Activated CD8-positive, alpha-beta T cell treated with anti-CD3 and anti-CD28 coated beads, Interleukin-2, amount 10 ng/mL, durations not matched to agents 7 days and 5 days (primary cell): Measurements from ENCODE around the gene UBE2D2. TPM values are rescaled to one million over a fixed set of nuclear protein-coding genes. Genes with fewer than 3 reads are reported as not detected.

Source experiments
- ATAC-seq: fragments of 150-1000 bp; cut with Tn5 transposase; one replicate; pipeline ENCODE4 v1.10.0; 2021; ENCODE audit warnings: moderate library complexity
- CTCF ChIA-PET: fragments of 350-600 bp; sonication (Branson Sonifier 250); formaldehyde crosslinking; loops from one replicate; lab custom pipeline; 2021; ENCODE audit warnings: antibody characterized with exemption; lab: Charles Lee
- POLR2A ChIA-PET: fragments of 350-600 bp; sonication (Branson Sonifier 250); formaldehyde crosslinking; loops from one replicate; lab custom pipeline; 2021; ENCODE audit warnings: antibody characterized with exemption; lab: Charles Lee
- DNase-seq: peaks from one replicate; pipeline ENCODE4 v3.0.0-alpha.2; 2020
- H3K27ac Mint-ChIP-seq: one replicate; pipeline ENCODE4 v1.8.0; 2021; ENCODE audit warnings: mild to moderate bottlenecking, mixed read lengths
- H3K27me3 Mint-ChIP-seq: one replicate; pipeline ENCODE4 v1.8.0; 2021; ENCODE audit warnings: low read depth, mixed read lengths
- H3K36me3 Mint-ChIP-seq: one replicate; pipeline ENCODE4 v1.8.0; 2021; ENCODE audit warnings: low read depth, mixed read lengths
- H3K4me1 Mint-ChIP-seq: one replicate; pipeline ENCODE4 v1.8.0; 2021; ENCODE audit warnings: low read depth, mixed read lengths
- H3K4me3 Mint-ChIP-seq: one replicate; pipeline ENCODE4 v1.8.0; 2021; ENCODE audit warnings: mild to moderate bottlenecking, mixed read lengths
- H3K9me3 Mint-ChIP-seq: one replicate; pipeline ENCODE4 v1.8.0; 2022; ENCODE audit warnings: mixed read lengths; ENCODE audit not compliant: insufficient read depth
- total RNA-seq, 2 experiments: library from RNA; stranded (reverse); gene quantifications; one replicate each; pipeline ENCODE4 v1.2.3, GENCODE V29; 2021

UBE2D2 gene
- total RNA-seq, 2 experiments from 2014 or later = 227 to 232 TPM

DNA sequence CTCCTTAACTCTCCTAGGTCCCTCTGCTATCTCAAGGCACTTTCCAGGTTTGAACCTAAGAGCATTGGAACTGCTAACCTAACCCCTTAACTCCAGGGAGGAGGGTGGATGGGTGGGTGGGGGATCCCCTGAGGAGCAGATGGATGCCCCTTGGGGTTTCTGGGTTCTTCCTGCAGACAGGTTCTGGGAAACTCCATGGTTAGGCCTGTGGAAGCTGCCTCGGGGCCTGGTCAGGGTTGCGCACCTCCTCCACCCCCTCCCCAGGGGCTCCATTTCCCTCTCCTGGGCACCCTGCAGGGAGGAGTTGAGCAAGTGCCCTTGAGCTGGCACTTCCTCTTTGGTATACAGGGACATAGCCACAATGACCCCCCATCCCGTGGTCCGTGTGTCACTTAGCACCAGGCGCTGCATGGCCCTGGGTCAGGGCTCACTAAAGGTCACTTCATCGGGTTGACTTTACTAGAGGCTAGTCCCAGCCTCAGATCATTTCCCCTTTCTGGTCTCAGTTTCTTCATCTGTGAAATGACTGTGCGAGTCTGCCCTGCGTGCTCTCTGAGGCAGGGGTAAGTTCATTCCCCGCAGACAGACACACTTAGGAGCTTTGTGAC lies 103.1 kb downstream of the UBE2D2 start:
- no peak for ATAC-seq
- no peak overlapping the region for H3K4me3 Mint-ChIP-seq
- H3K27ac Mint-ChIP-seq = no peak overlapping the region
- no peaks in the 10 kb centered on the region for H3K36me3 Mint-ChIP-seq
- CTCF ChIA-PET = interaction anchor here (1.1 kb wide), 1 partner anchor 30 kb away, joined by 3 read pairs; no protein-coding TSS in a partner anchor
- peaks cover 29% of the 10 kb centered on the region for H3K4me1 Mint-ChIP-seq
- H3K9me3 Mint-ChIP-seq = no peaks in the 10 kb centered on the region
- H3K27me3 Mint-ChIP-seq = no peaks in the 10 kb centered on the region
- POLR2A ChIA-PET = interaction anchor here (1.5 kb wide), 1 partner anchor 11 kb away, joined by 3 read pairs; no protein-coding TSS in a partner anchor
- DNase-seq = no peak

DNA sequence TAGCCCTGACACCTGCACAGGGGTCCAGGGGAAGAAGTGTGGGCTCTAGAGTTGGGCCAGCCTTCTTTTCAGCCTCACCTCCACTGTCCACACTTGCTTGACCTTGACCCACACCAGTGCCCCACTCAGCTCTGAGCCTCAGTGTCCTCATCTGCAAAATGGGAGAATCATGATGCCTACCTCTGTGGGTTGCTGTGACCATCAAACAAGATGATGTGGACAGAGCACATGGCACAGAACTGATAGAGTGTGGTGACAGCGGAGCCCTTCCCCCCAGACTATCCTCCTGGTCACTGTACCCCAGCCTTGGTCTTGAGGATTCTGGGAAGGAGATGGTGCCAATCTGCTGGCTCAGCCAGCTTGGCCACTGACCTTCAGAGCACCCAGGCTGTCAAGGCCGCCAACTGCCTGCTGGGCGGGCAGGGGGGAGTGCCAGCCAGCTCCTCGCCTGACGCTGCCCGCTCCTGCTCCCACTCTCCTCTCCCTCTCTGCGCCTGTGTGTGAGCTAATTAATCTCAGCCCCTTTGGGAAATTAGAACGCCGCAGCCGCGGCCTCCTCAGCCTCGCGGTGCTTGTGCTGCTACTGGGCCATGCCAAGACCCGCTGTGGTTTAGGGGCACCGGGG lies 103.7 kb downstream of the UBE2D2 start:
- peaks cover 34% of the 10 kb centered on the region for H3K4me1 Mint-ChIP-seq
- DNase-seq = no peak
- POLR2A ChIA-PET = no interaction called here
- H3K4me3 Mint-ChIP-seq = no peak overlapping the region
- no peak for ATAC-seq
- CTCF ChIA-PET = interaction anchor here (1.1 kb wide), 1 partner anchor 31 kb away, joined by 3 read pairs; no protein-coding TSS in a partner anchor
- no peaks in the 10 kb centered on the region for H3K9me3 Mint-ChIP-seq
- H3K36me3 Mint-ChIP-seq = no peaks in the 10 kb centered on the region
- no peaks in the 10 kb centered on the region for H3K27me3 Mint-ChIP-seq
- no peak overlapping the region for H3K27ac Mint-ChIP-seq

DNA sequence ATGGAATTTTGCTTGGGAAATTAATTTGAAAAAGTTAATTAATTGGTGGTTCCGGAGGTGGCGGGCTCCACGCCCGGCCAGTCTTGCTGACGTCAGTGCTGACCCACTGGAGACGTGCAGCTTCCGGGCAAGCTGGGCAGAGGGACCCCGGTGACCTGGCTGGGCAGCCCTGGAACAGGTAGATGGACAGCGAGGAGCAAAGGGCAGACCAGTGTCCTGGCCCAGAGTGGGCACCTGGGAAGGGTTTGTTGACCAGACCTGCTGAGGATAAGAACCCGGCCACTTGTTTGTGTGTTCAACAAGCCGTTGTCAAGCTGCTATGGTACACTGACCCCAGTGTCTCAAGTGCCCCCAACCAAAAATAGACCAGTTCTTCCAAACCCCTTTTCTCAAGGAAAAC lies 104.5 kb downstream of the UBE2D2 start:
- Mint-ChIP-seq H3K4me3 (no peak overlapping the region), H3K9me3 (no peaks in the 10 kb centered on the region), H3K4me1 (peaks cover 42% of the 10 kb centered on the region), H3K36me3 (no peaks in the 10 kb centered on the region), H3K27ac (no peak overlapping the region), H3K27me3 (no peaks in the 10 kb centered on the region)
- ATAC-seq = no peak
- no peak for DNase-seq
- CTCF ChIA-PET = interaction anchor here (8.5 kb wide), 1 partner anchor 32 kb away, joined by 95 read pairs; no protein-coding TSS in a partner anchor
- POLR2A ChIA-PET = no interaction called here

DNA sequence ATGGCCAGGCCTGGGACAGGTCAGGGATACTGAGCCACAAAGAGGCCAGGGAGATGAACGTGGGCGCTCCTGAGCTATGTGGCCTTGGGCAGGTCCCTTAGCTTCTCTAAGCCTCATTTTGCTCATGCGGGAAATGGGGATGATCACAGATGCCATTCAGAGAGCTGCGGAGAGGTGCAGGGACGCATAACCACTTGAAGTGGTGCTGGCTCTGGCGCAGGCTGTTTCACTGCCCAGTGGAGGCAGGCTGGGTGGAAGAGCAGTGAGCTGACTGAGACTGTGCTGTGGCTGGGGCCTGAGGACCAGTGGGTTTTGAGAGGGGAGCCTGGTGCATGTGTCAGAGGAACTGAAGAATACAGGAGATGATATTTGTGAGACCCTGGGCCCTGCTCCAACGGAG lies 105.4 kb downstream of the UBE2D2 start:
- H3K27ac Mint-ChIP-seq = peak overlapping the region; percentile 72
- POLR2A ChIA-PET = interaction anchor here (0.7 to 1.9 kb wide), 2 partner anchors 16 to 30 kb away, joined by 3 to 6 read pairs; no protein-coding TSS in a partner anchor

DNA sequence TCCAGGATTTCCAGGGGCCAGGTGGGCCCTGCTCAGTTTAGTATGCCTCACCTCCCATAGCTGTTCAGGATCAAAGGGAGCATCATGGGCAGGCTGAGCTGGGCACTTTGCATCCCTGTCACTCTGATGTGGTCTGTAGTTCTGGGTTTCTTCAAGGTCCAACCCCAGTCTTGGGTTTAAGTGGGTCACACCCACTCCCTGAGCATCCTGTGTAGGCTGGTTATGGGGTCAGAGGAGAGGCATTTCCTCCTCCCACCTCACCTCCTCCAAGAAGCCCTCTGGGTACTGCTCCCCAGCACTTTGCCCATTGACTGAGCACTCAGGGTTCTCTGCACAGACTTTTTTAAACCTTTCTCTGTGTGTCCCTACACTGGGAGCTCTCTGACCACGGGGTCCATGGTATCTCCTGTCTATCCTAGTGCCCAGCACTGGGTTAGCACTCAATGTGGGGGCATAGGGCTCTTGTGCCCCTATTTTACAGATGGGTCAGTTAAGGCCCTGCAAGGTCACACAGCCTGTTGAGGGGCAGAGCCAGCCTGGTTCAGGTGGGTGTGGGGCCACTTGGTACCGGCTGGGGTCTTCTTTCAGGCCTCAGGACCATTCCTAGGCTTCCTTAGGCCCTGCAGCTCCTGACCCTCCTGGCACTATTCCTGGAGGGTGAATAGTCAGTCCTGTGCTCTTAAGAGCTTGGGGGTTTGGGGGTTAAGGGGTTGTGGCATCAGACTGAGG lies 106.0 kb downstream of the UBE2D2 start:
- DNase-seq (peak; percentile 64), ATAC-seq (peak; percentile 32)
- Mint-ChIP-seq H3K4me3 (peak overlapping the region; percentile 25), H3K9me3 (no peaks in the 10 kb centered on the region), H3K4me1 (peaks cover 50% of the 10 kb centered on the region), H3K36me3 (no peaks in the 10 kb centered on the region), H3K27me3 (no peaks in the 10 kb centered on the region), H3K27ac (peak overlapping the region; percentile 72)
- ChIA-PET POLR2A (interaction anchor here (0.6 to 1.9 kb wide), 3 partner anchors 15 to 89 kb away, joined by 3 to 6 read pairs (median 3); no protein-coding TSS in a partner anchor), CTCF (interaction anchor here (0.7 to 8.5 kb wide), 7 partner anchors 13 to 99 kb away, joined by 3 to 95 read pairs (median 5); no protein-coding TSS in a partner anchor)

More for the DNA sequence above, 105.4 kb downstream of the UBE2D2 start:
- CTCF ChIA-PET = interaction anchor here (0.7 to 8.5 kb wide), 6 partner anchors 13 to 99 kb away, joined by 3 to 95 read pairs (median 6); no protein-coding TSS in a partner anchor
- peaks cover 47% of the 10 kb centered on the region for H3K4me1 Mint-ChIP-seq
- H3K9me3 Mint-ChIP-seq = no peaks in the 10 kb centered on the region
- ATAC-seq (no peak), DNase-seq (no peak)
- no peaks in the 10 kb centered on the region for H3K36me3 Mint-ChIP-seq
- H3K27me3 Mint-ChIP-seq = no peaks in the 10 kb centered on the region
- H3K4me3 Mint-ChIP-seq = no peak overlapping the region

DNA sequence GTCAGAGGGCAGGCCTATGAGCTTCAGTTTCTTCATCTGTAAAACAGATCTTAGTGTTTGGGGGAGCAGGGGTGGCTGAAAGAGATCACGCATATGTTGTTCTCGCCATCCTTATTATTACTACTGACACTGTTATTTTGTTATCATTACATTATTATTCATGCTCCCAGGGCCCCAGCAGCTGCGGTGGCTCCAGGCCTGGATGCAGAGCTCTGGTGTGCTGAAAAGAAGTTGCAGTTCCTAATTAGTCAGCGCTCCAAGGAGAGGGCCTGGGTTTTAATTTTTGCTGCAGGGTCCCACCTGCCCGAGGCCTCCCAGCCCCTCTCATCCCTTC lies 106.6 kb downstream of the UBE2D2 start:
- ChIA-PET CTCF (interaction anchor here (1.3 to 8.5 kb wide), 5 partner anchors 14 to 98 kb away, joined by 3 to 95 read pairs (median 6); no protein-coding TSS in a partner anchor), POLR2A (interaction anchor here (0.6 to 1.9 kb wide), 2 partner anchors 31 to 89 kb away, joined by 3 to 6 read pairs; no protein-coding TSS in a partner anchor)
- H3K27me3 Mint-ChIP-seq = no peaks in the 10 kb centered on the region
- H3K27ac Mint-ChIP-seq = peak overlapping the region; percentile 63
- peaks cover 50% of the 10 kb centered on the region for H3K4me1 Mint-ChIP-seq
- H3K4me3 Mint-ChIP-seq = peak overlapping the region; percentile 50
- ATAC-seq = no peak
- H3K36me3 Mint-ChIP-seq = no peaks in the 10 kb centered on the region
- no peaks in the 10 kb centered on the region for H3K9me3 Mint-ChIP-seq
- no peak for DNase-seq

DNA sequence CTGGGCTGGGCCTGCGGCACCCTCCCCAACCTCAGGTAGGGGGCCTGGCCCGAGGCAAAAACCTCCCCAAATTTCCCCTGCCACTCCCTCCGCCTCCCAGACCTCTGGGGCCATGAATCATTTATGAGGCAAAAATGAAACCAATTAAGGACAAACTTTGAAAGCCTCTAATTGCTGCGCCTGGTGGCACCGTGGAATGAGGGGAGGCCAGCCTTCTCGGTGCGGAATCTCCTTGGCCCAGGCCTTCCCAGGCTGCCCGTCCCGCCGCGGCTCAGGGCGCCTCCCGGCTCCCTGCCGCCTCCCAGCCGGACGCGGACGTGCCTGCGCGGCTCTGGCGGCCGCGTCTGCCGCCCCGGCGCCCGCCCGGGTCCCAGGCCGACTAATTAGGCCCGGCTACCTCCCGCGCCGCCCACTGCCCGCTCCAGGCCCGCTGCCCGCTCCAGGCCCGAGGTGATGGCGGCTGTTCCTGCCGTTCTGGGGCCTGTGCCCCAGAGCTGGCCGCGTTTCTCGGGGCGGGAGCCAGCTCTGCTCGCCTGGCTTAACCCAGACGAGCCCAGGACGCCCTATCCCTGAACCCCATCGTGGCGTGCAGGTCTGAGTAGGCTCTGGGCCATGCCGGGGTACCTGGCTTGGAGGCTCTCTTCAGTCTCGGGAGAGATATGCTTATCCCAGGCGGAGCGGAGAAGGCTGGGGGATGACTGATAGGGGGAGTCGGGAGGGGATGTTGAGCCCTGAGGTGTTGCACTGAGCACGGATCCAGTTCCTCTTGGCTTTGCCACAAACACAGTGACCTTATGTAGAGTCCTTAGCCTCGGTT lies 107.1 kb downstream of the UBE2D2 start:
- H3K4me1 Mint-ChIP-seq = peaks cover 50% of the 10 kb centered on the region

DNA sequence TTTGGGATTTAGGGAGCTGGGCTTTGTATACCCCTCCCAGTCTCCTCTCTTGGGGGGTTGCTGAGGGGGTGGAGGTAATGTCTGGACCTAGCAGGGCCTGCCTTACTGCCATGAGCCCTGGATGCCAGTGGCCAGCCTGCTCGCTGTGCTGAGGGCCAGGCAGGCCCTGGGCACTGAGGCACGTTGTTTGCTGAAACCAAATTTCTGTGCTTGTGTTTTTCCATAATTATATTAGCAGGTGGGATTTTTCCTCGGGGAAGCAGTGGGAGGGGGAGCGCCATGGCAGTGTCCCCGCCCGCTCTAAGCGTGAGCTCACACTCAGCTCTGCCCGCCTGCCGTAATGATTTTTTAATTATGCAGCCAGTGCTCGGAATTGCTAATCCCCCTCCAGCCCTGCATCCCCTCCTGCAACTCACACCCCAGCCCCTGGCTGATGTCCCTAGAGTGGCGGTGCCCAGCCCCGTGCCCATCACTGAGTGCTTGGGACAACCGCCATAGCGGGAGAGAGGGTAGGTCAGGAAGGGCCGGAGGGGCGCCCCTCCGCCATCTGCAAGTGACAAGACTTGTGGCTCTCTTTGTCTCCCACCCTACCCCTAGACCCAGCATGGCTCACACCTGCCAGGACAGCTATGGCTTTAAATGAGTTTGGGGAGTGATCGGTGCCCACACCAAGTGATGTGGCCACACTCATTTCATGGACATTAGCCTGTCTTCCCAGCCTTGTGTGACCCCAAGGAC lies 108.0 kb downstream of the UBE2D2 start:
- Mint-ChIP-seq H3K9me3 (no peaks in the 10 kb centered on the region), H3K27ac (peak overlapping the region; percentile 91), H3K27me3 (no peaks in the 10 kb centered on the region), H3K4me1 (peaks cover 50% of the 10 kb centered on the region), H3K4me3 (peak overlapping the region; percentile 77), H3K36me3 (no peaks in the 10 kb centered on the region)
- ATAC-seq (no peak), DNase-seq (no peak)
- CTCF ChIA-PET = interaction anchor here (1.0 to 8.5 kb wide), 5 partner anchors 9 to 97 kb away, joined by 3 to 95 read pairs (median 8); no protein-coding TSS in a partner anchor
- POLR2A ChIA-PET = interaction anchor here (0.9 to 1.4 kb wide), 5 partner anchors 15 to 35 kb away, joined by 3 to 8 read pairs (median 3); no protein-coding TSS in a partner anchor

More for the DNA sequence above, 107.1 kb downstream of the UBE2D2 start:
- ChIA-PET CTCF (interaction anchor here (1.0 to 8.5 kb wide), 7 partner anchors 10 to 43 kb away, joined by 3 to 95 read pairs (median 6); no protein-coding TSS in a partner anchor), POLR2A (interaction anchor here (0.6 to 1.9 kb wide), 4 partner anchors 30 to 90 kb away, joined by 3 to 8 read pairs (median 4); no protein-coding TSS in a partner anchor)
- peak overlapping the region; percentile 77 for H3K4me3 Mint-ChIP-seq
- ATAC-seq (peak; percentile 40), DNase-seq (peak; percentile 48)
- peak overlapping the region; percentile 91 for H3K27ac Mint-ChIP-seq
- H3K36me3 Mint-ChIP-seq = no peaks in the 10 kb centered on the region
- no peaks in the 10 kb centered on the region for H3K9me3 Mint-ChIP-seq
- no peaks in the 10 kb centered on the region for H3K27me3 Mint-ChIP-seq

DNA sequence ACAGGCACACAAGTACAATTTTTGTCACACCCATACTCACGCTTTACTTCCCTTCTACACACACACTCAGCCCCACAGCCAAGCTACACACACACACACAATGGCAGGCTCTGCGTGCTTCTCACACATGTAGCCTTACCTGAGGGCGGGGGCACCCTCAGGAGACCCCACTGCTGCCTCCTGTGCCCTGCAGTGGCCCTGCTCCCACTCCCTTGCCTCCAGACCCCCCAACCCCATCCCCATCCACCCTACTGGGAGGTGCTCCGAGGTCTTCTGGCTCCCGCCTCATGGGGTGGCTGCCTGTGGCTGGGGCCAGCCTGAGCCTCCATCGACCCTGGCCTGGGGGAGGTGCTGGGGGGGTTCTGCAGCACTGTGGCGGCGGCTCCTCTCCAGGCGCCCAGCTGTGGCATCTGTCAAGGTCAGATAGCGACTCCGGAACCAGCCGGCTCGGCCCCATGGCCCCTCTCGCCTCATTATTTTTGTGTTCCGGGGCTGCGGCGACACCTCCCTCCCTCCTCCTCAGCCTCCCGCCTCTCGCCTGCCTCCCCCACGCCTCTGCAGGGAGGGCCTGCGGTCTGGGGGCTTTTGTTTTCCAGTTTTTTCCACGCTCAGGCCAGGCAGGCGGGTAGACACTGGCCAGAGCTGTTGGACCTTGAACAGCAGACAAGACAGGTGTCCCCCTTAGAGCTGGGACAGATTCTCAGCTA lies 108.7 kb downstream of the UBE2D2 start:
- H3K36me3 Mint-ChIP-seq = no peaks in the 10 kb centered on the region
- DNase-seq (peak; percentile 64), ATAC-seq (peak; percentile 38)
- ChIA-PET POLR2A (interaction anchor here (0.6 to 2.0 kb wide), 11 partner anchors 10 to 328 kb away, joined by 3 to 8 read pairs (median 4); partner anchors contain the start of genes CXXC5 and PAIP2), CTCF (interaction anchor here (0.7 to 8.5 kb wide), 13 partner anchors 8 to 158 kb away, joined by 3 to 95 read pairs (median 5); no protein-coding TSS in a partner anchor)
- H3K27ac Mint-ChIP-seq = peak overlapping the region; percentile 91
- H3K27me3 Mint-ChIP-seq = no peaks in the 10 kb centered on the region
- peak overlapping the region; percentile 77 for H3K4me3 Mint-ChIP-seq
- peaks cover 50% of the 10 kb centered on the region for H3K4me1 Mint-ChIP-seq
- no peaks in the 10 kb centered on the region for H3K9me3 Mint-ChIP-seq
